NB4 (cell line): ENCODE results near the gene FHL5.

Experiments
- DNase-seq: peaks from one replicate; pipeline ENCODE4 v3.0.0; 2010; ENCODE audit warnings: low read depth
- H3K4me3 ChIP-seq: one replicate; pipeline ENCODE4 v1.5.1; 2011; ENCODE audit warnings: mild to moderate bottlenecking, low read depth, low read length, moderate library complexity
- POLR2A ChIP-seq: IDR thresholded peaks from 2 replicates; pipeline ENCODE4 v1.6.1; 2011; ENCODE audit warnings: mild to moderate bottlenecking; ENCODE audit not compliant: insufficient read length; ENCODE audit errors: extremely low read depth

Gene FHL5

DNA sequence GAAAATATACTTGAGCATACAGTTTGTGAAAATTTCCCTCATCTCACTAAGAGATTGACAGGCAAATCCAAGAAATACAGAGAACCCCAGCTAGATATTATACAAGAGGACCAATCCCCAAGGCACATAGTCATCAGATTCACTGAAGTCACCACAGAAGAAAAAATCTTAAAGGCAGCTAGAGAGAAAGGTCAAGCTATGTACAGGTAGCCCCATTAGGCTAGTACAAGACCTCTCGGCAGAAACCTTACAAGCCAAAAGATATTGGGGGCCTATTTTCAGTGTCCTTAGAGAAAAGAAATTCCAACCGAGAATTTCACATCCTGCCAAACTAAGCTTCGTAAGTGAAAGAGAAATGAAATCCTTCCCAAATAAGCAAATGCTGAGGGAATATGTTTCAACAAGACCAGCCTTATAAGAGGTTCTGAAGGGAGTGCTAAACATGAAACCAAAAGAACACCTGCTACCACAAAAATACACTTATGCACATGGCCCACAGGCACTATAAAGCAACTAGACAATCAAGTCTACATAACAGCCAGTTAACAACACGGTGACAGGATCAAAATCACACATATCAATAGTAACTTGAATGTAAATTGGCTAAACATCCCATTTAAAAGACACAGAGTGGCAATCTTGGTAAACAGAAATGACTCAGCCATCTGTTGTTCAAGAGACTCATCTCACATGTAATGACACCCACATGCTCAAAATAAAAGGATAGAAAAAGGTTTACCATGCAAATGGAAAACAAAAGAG, 96.3 kb downstream of the FHL5 start:
- no peak for TF ChIP-seq POLR2A
- DNase-seq = no peak
- H3K4me3 ChIP-seq = no peak overlapping the region
